ENCODE measurements around the gene BMF.
A peak's percentile ranks its signal among the peaks of the same experiment; 100 is the strongest.

BMF gene

DNA sequence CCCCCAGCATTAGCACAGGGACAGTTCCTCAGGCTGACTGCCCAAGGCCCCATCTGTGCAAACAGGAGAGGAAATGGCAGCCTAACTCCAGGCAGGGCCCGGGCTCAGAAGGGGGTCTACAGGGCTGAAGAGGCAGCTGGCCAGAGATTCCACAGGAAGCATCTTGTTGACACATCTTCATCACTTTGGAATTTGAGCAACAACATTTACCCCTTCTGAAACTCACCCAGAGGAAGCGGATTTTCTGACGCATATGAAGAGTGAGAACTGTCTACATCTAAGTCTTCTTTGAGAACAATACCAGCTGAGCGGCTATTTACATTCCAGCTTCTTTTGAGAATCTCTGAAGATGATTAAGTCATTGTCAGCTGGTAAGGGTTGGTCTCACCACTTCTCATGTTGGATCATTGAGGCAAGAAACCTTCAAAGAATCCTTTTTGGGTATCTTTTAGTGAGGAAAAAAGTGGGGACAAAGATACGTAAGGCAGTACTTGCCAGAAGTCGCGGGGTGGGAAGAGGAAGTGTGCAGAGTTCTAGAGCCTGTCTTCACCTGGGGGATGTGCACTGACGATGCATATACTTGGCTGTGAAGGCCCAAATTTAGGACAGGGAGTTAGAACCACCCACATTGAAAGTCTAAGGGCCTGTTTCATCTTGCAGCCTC lies 44.3 kb downstream of the BMF start:
- peak; percentile 72 for DNase-seq (ENCODE audit: extremely low read depth, insufficient read length)
- Histone ChIP-seq H3K36me3 (ENCODE audit: control insufficient read depth, insufficient read depth, low read length) (no peaks in the 10 kb centered on the region; the same call in 1 of the 2 replicates), H3K27me3 (replicated peaks; ENCODE audit: control insufficient read depth, insufficient read depth, low read length) (no peaks in the 10 kb centered on the region), H3K4me3 (replicated peaks; ENCODE audit: low read depth, low read length) (peak overlapping the region; percentile 41)
- TF ChIP-seq, protein P1, sequence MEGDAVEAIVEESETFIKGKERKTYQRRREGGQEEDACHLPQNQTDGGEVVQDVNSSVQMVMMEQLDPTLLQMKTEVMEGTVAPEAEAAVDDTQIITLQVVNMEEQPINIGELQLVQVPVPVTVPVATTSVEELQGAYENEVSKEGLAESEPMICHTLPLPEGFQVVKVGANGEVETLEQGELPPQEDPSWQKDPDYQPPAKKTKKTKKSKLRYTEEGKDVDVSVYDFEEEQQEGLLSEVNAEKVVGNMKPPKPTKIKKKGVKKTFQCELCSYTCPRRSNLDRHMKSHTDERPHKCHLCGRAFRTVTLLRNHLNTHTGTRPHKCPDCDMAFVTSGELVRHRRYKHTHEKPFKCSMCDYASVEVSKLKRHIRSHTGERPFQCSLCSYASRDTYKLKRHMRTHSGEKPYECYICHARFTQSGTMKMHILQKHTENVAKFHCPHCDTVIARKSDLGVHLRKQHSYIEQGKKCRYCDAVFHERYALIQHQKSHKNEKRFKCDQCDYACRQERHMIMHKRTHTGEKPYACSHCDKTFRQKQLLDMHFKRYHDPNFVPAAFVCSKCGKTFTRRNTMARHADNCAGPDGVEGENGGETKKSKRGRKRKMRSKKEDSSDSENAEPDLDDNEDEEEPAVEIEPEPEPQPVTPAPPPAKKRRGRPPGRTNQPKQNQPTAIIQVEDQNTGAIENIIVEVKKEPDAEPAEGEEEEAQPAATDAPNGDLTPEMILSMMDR (IDR thresholded peaks at IDR 0.05; ENCODE audit: insufficient read depth, low read length, poor library complexity, severe bottlenecking) = no peak

DNA sequence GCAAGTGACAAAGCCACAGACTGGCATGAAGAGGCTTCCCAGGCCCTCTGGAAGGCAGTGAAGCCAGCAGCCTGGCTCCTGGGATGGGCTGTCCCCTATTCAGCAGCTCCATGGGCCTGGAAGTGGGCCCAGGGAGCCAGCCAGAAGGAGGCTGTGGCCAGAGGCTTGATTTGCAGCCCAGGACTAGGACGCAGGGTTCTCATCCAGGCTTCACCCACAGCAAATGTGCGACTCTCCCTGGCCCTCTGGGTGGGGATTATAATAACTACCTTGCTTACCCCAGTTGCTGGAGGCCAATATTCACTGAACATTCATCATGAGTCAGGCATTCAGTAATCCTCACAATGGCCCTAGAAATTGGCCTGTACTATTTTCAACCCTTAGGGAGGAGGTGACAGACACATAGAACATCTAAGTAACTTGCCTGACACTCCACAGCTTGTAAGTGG lies 45.1 kb downstream of the BMF start:
- Histone ChIP-seq H3K36me3 (ENCODE audit: control insufficient read depth, insufficient read depth, low read length) (no peaks in the 10 kb centered on the region; the same call in 1 of the 2 replicates), H3K4me3 (replicated peaks; ENCODE audit: low read depth, low read length) (peak overlapping the region; percentile 41), H3K27me3 (replicated peaks; ENCODE audit: control insufficient read depth, insufficient read depth, low read length) (no peaks in the 10 kb centered on the region)
- TF ChIP-seq, protein P1 (IDR thresholded peaks at IDR 0.05; ENCODE audit: insufficient read depth, low read length, poor library complexity, severe bottlenecking) = no peak
- no peak for DNase-seq (ENCODE audit: extremely low read depth, insufficient read length)

DNA sequence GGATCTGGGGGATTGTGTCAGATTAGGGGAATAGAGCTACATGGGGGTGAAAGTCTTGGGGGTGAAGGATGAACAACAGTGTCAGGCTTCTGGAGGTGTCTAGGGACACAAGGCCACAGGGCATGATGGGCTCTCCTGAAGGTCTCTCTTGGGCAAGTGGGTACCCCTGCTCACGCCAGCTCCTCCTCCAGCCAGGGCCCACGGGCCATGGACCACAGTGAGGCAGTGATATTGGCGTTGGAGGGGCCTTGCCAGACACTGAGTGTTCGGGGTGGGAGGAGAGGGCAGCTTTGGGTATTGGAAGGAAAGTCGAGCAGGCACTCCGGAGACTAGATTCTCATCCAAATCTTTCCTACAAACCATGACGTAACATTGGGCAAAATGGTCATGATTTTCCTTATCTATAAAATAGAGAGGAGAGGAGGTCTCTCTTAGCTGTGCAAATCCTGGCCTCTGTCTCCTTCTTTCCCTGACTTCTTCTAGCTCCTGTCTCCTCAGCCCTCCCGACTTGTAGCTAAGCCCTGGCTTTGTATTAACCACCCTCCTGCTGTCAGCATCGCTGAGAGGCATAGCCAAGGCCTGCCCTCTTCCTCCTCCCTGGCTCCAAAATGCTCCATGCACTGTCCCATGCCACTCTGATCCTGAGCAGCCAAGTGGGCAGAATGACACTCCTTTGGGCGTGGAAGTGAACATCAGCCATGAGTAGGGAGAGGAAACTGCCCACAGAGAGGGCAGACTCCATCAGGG lies 45.7 kb downstream of the BMF start:
- Histone ChIP-seq H3K4me3 (replicated peaks; ENCODE audit: low read depth, low read length) (no peak overlapping the region), H3K36me3 (ENCODE audit: control insufficient read depth, insufficient read depth, low read length) (no peaks in the 10 kb centered on the region; the same call in 1 of the 2 replicates), H3K27me3 (replicated peaks; ENCODE audit: control insufficient read depth, insufficient read depth, low read length) (no peaks in the 10 kb centered on the region)
- TF ChIP-seq, protein P1 (IDR thresholded peaks at IDR 0.05; ENCODE audit: insufficient read depth, low read length, poor library complexity, severe bottlenecking) = no peak
- DNase-seq (ENCODE audit: extremely low read depth, insufficient read length) = no peak

DNA sequence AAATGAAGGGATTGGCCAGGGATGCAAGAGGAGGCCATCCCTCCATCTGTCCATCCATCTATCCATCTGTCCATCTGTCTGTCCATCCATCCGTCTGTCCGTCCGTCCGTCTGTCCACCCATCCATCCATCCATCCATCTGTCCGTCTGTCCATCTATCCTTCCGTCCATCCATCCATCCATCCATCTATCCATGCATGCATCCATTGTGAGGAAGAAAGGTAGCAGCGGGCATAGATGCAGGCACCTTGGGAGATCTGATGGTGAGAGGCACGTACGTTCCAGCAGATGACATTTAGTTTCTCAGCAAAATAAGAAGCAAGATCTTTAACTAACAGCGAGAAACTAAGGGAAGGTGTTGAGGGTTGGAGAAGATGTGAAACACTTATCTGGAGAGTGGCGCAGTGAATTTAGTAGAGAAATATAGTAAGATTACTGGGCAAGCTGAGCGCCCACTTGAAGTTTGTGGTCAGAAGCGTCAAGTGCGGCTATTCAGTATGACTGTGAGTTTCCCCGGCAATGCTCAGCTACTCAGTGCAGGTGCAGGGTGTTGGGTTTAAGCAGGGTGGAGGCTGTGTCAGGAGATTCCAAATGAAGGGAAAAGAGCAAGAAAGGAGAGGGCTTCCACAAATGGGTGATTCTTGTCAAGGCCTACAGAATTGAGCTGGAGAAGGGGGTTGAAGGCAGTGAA lies 47.3 kb downstream of the BMF start:
- TF ChIP-seq, protein P1 (IDR thresholded peaks at IDR 0.05; ENCODE audit: insufficient read depth, low read length, poor library complexity, severe bottlenecking) = no peak
- H3K4me3 ChIP-seq (replicated peaks; ENCODE audit: low read depth, low read length) = peak overlapping the region; percentile 19; the same call in 1 of the 2 replicates
- H3K27me3 ChIP-seq (replicated peaks; ENCODE audit: control insufficient read depth, insufficient read depth, low read length) = no peaks in the 10 kb centered on the region
- no peak for DNase-seq (ENCODE audit: extremely low read depth, insufficient read length)
- H3K36me3 ChIP-seq (ENCODE audit: control insufficient read depth, insufficient read depth, low read length) = no peaks in the 10 kb centered on the region; the same call in 1 of the 2 replicates

DNA sequence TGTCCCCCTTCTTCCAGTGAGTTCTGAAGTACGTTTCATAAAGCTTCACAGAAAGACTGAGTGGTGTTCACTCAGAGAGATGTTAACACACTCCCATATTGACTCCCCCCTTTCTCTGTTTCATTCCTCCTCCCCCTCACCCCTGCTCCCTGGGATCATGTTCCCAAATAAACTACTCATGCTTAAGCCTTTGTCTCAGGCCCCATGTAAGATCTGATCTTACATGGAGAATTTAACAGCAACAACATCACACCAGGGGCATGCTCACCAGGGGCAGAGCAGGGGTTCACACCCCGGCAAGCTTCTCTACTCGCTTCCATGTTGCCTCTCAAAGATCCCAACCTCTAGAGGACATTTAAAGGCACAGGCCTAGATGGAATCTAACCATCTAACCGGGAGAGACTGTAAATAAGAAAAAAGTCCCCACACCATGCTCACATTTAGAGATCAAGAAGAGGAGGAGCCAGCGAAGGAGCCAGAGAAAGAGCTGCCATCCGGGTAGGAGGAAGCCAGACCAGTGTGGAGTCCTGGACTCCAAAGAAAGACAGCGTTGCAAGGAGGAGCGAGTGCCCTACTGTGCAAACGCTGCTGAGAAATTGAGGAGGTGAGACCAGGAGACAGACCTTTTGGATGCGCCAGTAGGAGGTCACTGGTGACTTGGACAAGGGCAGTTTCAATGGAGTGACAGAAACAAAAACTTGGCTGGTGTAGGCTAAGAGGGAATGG lies 48.3 kb downstream of the BMF start:
- DNase-seq (ENCODE audit: extremely low read depth, insufficient read length) = no peak
- H3K4me3 ChIP-seq (replicated peaks; ENCODE audit: low read depth, low read length) = no peak overlapping the region
- TF ChIP-seq, protein P1 (IDR thresholded peaks at IDR 0.05; ENCODE audit: insufficient read depth, low read length, poor library complexity, severe bottlenecking) = no peak
- H3K36me3 ChIP-seq (ENCODE audit: control insufficient read depth, insufficient read depth, low read length) = no peaks in the 10 kb centered on the region; the same call in 1 of the 2 replicates
- no peaks in the 10 kb centered on the region for H3K27me3 ChIP-seq (replicated peaks; ENCODE audit: control insufficient read depth, insufficient read depth, low read length)

All from GM06990 (cell line).